GM19452 (cell line): Measurements from ENCODE around the gene PIM3.
A peak's percentile ranks its signal among the peaks of the same experiment; 100 is the strongest.

ENCODE experiments used
- ATAC-seq: cut with Tn5 transposase; IDR thresholded peaks from one replicate; pipeline ENCODE4 v1.9.1; 2021; ENCODE audit not compliant: unreplicated experiment

The PIM3 gene

DNA sequence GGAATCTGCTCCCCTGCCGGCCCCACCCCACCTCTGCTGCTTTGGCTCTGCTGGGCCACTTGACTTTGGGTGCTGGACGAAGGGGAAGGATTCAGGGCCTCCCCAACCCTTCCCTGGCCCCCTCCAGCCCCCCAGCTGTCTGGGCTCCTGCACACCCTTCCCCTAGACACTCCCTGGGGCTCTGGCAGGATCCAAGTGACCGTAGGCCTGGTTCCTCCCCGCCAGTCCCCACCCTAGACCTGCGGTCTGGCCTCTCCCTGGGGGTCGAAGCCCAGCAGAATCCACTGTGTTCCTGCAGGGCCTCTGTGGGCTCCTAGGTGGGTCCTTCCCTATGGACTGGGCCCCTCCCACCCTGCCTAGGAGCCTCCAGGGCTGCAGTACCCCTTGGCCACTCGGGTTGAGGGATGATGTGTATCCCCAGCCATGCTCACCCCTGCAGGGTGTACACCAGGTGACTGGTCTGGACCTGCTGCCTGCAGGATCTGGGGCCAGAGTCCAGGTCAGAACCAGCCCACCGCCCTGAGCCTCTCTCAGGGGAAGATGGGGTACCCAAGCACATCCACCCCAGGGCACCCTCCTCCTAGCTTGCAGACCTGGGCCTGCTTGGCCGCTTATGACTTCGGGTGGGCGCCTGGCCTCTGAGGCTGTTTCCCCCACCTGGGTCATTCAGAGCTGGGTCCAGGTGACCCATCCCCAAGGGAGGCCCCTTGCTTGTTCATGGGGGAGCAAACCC lies 5.6 kb downstream of the PIM3 start:
- ATAC-seq, result no peak

DNA sequence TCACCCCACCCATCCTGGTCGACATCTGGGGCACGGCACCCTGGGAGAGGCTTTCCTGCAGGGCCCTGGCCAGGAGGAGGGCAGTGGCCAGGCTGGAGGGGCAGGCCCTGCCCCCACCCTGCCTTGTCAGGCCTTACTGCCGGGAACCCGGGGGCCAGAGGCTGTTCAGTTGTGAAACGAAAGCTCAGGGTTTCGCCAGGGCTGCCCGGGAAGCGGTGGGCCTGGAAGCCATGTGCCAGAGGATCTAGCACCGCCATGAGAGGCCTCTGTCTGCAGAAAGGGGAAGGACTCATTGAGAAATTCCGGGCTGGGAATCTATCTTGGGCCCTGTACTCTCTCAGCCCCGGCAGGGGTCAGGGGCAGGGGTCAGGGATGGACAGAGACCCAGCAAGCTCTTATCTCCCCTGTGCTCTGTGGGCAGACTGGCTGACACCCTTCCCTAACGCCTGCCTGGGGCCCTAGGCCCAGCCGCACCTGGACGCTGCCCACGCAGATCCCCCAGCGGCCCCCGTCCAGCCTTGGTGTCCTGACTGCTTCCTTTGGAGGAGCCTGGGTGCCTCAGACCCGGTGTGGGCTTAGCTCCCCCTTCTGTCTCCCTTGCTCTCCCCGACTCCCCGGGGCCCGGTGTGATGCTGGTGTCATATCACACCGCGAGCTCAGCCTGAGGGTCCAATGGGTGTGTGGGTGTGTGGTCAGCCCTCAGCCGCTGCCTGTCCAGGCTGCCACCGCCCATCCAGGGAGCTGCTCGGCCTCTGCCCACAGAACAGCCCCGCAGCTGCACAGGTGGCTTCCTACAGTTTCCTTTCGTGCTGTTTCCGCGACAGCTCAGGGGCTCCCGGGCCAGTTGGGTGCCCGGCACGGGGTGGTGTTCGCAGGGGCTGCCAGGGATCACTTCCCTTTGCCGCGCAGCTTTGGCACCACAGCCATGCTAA lies 6.5 kb downstream of the PIM3 start:
- no peak for ATAC-seq

DNA sequence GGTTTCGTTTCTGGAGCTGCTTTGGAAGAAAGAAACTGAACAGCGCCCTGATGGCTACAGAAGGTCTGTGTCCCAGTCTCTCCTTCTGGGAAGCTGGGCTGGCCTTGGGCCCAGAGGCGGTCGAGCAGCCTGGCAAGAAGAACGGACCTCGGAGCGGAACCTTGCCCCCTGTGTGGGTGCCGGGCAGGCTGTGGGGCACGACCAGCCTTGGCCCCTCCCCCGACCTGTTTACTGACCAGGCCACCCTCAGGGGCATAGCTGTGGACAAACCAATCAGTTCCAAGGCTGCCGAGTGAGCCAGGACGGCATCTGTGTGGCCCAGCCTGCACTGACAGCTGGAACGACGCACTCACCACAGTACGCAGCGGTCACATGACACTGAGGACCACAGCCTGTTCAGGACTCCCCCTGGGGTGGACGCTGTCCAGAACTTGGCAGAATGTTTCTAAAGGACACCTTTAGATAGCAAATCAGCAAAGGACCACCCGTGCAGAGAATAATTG lies 7.2 kb downstream of the PIM3 start:
- no peak for ATAC-seq

DNA sequence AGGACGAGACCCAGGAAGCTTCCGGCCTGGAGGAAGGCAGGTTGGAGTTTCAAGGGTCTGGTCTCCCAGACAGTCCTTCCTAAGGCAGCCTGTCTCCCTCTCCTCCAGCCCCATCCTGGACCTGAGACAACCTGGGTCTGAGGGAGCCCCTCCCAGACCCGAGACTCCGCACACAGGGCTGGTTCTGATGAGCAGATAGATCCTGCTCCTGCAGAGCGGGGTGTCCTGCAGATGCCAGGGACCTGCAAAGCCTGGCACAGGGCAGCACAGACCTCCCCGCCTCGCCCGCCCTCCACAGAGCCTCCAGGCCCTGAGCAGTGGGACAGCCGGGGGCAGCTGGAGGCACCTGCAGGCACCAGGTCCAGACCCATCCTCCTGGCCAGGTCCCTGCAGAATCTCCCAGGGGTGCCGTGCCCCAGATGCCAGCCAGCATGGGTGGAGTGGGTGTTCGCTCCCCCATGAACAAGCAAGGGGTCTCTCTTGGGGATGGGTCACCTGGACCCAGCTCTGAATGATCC lies 7.8 kb downstream of the PIM3 start:
- no peak for ATAC-seq

DNA sequence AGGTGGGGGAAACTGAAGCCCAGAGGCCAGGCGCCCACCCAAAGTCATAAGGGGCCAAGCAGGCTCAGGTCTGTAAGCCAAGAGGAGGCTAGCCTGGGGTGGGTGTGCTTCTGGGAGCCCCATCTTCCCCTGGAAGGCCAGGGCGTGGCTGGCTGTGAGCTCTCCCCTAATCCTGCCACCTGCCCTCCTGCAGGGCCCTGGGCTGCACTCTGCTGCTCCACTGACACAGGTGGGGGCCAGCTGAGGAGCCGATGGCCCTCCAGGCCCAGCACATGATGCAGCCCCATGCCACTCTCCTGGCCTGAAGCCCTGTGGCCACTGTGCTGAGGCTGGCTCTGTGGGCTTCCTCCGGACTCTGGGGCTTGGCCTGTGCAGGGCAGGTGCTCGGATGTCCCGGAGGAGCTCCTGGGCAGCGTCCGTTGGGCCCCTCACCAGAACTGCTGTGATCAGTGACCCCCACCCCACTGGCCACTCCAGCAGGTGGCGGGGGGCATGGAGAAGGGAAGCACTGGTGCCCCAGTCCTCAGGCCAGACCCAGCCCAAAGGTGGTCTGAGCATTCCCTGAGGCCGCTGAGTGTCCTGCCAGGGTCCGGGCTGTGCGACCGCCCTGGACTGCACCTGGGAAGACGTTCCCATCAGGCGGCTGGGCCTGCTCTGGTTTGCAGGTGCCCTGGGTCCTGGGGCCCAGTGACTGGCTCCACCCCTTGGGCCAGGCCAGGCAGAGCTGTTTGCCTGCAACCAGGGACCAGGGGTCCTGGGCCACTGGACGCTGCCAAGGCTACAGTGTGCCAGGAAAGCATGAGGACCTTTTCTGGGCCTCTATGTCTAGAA lies 8.5 kb downstream of the PIM3 start:
- no peak for ATAC-seq

DNA sequence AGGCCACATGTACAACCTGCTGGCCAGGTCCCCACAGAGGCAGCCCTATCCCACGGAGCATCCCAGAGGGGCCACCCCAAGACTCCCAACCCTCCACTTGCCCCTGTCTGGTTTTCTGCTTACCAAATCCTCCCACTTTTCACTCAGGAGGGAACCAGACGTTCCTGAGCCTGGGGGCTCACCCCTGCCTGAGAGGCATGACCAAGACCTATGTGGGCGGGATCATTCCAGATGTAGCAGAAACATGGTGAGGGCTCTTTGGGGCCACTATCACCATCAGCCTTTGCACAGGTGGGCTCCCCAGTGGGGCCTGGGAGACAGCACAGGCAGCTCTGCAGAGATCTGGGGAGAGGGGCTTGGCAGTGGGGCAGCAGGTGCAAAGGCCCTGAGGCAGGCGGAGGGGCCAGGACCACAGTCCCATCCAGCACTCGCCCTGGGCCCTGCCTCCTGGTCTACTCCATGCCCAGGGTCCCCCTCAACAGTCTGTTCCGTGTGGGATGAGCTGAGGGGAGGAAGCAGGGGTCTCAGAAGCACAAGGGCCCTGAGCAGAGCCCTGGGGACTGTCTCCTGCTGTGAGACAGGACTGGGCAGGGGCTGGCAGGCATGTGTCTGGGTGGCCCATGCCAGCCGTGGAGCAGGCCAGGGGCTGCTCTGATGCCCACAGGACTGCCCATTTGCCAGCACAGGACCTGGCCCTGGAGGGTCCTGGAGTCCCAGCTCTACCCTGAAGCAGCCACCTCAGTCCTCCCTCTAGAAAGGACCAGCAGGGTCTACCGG lies 9.4 kb downstream of the PIM3 start:
- ATAC-seq, result no peak

DNA sequence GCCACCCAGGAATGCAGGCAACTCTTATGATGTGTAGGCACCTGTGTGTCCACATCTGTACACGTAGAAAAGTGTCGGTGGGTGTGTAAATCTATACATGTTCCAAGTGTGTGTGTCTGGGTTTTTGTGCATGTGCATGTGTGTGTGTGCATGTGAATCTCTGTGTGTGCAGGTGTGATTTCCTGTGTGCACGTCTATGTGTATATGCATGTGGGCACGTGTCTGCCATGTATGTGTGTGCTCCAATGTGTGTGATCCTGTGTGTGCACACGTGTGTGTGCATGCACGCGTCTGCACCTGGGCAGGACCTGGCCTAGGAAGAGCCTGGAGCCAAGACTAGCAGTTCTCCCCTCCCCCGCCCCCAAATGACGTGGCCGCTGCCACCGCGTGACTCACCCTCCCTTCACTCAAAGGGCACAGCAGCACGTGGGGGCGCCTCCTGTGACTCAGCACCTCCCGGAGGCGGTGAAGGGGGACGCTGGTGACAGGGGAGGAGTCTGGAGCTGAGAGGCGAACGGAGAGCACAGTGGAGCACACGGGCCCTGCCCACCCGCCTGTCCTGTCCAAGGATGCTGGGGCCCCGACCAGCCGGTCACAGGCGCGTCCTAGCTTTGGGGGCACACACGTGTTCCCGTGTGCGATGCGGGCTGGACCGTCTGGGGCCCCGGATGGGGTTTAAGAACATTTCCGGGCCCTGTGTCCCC lies 10.1 kb downstream of the PIM3 start:
- ATAC-seq, result peak; percentile 64

DNA sequence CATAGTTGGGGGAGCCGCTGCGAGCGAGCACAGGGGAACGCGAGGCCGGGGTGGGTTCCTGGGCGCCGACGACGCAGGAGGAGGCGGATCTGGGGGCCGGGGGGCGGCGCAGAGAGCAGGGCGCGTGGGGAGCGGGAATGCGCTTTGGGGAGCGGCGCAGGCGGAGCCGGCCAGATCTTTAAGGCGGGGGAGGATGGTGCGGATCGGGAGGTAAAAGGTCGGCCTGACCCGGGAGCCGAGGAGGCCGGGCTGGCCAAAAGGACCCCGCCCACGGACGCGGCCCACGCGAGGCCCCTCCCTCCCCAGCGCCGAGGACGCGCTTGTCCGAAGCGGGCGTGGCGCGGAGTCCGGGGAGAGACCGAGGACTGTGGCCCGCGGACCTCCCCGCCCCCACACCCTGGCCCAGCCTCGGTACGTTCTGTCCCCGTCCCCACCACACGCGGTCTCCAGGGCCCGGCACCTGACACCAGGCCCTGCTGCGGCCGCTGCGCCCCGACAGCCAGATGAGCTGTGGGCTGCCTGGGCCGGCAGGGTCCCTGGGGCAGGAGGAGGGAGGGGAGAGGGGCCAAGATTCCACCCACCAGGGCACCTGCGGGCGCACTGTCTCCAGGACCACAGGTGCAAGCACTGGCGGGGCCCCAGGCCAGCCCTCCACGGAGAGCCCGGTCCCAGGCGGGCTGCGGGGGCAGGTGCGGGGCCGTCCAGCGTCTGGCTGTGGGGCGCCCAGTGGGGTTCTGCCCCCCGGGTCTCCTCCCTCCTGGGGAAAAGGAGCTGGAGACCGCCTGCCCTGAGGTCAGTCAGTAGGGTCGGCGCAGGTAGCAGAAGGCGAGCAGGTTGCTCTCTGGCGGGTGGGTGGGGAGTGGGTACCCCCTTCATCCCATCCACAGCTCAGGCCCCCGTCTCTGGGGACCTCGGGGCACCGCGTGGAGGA lies 10.9 kb downstream of the PIM3 start:
- ATAC-seq, result peak; percentile 8

DNA sequence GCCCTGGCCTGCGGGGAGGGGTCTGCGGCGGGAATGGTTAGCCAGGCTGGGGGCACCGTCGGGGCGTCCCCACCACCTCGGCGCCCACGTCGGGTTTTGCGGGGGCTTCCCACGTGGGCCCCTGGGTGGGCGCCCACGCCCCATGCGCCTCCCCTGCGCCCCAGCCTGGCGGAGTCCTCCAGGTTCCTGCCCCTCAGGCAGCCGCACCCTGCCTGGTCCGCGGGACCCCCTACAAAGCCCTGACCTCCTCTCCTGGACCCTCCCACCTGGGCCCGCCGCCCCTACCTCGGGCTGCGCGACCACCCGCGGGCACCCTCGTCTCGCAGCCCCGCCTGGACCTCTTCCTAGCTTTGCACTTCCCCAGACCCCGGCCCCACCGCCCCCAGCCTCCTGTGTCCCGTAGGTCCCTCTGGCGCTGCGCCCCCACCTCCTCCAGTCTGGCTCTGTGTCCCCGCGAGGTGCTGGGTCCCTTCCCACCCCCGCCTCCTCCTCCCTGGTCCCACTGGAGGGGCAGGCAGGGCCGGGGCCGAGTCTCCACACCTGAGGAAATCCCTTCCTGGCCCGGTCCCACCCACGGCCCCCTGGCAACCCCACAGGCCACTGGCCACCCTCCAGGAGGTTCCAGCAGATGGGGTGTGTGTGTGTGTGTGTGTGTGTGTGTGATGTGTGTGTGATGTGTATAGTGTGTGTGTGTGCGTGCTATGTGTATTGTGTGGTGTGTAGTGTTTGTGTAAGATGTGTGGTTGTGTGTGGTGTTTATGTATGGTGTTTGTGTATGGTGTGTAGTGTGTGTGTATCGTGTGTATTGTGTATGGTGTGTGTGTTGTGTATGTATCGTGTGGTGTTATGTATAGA lies 11.8 kb downstream of the PIM3 start:
- no peak for ATAC-seq

DNA sequence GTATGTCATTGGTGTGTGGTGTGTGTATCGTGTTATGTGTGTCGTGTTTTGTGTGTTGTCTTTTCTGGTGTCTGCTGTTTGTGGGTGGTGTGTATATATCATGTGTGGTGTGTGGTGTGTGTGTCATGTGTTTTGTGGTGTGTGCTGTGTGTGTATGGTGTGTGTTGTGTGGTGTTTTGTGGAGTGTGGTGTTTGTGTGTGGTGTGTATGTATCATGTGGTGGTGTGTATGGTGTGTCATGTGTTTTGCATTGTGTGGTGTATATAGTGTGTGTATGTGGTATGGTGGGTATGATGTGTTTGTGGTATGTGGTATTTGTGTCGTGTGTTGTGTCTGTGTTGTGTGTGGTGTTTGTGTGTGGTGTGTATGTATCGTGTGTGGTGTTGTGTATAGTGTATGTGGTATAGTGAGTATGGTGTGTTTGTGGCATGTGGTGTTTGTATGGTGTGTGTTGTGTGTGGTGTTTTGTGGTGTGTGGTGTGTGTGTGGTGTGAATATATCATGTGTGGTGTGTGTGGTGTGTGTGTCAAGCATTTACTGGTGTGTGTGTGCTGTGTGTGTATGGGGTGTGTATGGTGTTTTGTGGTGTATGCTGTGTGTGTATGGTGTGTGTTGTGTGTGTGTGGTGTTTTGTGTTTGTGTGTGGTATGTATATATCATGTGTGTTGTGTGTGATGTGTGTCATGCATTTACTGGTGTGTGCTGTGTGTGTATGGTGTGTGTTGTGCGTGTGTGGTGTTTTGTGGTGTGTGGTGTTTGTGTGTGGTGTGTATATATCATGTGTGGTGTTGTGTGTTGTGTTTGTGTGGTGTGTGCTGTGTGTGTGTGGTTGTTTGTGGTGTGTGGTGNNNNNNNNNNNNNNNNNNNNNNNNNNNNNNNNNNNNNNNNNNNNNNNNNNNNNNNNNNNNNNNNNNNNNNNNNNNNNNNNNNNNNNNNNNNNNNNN lies 12.7 kb downstream of the PIM3 start:
- no peak for ATAC-seq

DNA sequence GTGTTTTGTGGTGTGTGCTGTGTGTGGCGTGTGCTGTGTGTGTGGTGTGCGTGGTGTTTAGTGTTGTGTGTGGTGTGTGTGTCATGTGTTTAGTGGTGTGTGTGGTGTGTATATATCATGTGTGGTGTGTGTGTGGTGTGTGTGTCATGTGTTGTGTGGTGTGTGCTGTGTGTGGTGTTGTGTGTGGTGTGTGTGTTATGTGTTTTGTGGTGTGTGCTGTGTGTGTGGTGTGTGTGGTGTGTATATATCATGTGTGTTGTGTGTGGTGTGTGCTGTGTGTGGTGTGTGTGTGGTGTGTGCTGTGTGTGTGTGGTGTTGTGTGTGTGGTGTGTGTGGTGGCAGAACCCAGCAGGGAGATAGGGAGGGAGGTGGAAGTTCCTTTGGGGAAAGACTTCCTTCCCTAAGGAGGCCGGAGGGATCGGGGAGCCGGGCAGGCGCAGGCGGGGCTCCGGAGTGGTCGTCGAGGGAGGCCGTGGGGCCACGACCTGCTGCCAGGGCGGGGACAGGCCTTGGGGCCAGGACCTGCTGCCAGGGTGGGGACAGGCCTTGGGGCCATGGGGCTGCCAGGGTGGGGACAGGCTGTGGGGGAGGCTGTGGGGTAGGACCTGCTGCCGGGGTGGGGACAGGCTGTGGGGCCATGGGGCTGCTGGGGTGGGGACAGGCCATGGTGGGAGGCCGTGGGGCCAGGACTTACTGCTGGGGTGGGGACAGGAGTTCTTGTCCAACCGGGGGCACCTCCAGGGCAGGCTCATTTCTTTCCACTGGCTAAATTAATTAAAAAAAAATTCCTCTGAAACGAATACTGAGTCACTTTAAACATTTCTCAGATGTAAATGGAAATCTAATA lies 15.2 kb downstream of the PIM3 start:
- ATAC-seq, result no peak

DNA sequence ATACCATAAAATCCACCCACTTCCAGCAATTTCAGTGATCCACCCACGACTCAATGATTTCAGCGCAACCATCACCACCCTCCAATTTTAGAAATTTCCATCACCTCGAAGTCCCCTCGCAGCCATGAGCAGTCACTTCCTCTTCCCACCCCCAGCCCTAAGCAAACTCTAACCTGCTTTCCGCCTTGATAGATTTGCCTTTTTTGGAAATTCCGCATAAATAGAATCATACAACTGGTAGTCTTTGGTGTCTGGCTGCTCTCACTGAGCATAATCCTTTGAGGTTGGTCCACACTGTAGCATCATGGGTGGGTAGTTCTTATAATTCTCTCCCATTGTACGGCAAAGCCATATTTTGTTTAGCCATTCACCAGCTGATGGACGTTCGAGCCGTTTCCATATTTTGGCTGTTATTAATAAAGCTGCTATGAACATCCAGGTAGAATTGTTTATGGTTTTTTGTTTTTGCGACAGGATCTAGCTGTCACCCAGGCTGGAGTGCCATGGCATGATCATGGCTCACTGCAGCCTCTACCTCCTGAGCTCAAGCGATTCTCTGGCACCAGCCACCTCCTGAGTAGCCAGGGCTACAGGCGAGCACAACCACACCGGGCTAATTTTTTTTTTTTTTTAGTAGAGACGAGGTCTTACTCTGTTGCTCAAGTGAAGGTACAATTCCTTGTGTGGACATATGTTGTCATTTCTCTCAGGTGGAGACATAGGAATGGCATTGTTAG lies 16.0 kb downstream of the PIM3 start:
- ATAC-seq, result no peak

DNA sequence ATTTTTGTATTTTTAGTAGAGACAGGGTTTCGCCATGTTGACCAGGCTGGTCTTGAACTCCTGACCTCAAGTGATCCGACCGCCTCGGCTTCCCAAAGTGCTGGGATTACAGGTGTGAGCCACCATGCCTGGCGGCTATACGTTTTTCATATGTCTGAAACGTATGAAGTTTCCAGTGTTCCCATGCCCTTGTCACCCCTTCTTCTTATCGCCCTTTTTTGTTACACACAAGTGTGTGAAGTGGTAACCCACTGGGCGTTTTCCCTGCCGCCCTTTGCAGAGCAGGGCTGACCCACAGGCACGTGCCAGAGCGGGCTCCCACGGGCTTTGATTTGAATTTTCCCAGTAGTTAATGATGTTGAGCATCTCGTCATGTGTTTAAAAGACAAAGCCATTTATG lies 17.0 kb downstream of the PIM3 start:
- no peak for ATAC-seq

DNA sequence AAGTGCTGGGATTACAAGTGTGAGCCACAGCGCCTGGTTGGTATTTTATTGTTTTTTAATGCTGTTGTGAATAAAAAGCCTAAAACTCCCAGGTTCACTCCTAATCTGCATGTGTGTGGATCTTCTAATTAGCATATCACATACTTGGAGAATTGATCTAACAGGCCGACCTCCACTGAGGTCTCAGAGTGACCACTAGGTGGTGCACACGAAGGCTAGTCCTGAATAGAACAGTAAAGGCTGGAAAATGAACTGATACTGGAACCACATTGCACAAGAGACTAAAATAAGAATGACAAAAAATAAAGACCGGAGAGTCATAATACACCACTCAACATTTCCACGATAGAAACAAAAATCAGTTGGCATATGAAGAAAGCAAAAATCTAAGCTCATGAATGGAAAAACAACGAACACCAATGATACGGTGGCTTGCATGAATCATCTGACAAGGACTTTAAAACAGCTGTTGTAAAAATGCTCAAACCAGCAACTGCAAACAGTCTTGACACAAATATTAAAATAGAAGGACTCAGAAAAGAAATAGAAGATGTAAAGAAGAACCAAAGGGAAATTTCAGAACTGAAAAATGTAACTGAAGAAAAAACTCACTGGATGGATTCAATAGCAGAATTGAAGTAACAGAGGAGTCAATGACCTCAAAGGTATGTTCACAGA lies 19.2 kb downstream of the PIM3 start:
- no peak for ATAC-seq
